ENCODE data around the gene SH3BP5. TPM values are rescaled to one million over a fixed set of nuclear protein-coding genes. Genes with fewer than 3 reads are reported as not detected.

Gene SH3BP5
- total and polyA plus RNA-seq, 3 donors from 2014 or later, result 86.7 to 126 (median 102) TPM

DNA sequence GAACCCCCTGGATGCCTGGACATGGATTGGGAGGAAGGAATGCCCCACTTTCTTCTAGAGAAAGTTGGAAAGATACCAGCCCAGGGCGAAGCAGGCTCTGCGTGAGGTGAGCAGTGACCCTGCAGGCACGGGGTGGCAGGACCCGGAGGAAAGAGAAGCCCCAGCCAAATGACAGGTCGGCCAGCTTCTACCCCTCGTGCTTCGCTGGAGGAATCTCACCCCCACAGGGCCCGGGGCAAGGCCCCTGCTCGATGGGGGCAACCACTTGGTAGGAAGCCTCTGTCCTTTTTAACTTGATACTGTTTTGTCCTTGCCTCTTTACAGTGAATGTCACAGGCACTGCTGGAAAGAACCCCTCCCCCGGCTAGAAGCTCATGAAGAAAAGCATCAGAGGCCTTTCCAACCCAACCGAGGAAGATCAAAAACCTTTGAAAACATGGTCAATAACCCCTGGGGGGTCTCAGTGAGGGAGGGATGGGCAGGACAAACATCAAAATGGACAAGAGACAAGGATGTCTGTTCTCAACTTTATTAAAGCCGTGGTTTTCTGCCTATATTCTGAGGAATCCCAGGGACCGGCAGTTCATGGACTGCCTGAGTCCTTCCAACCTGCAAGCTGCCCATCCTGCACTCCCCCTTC is 54.4 kb downstream of the SH3BP5 start:
- WGBS, 2 donors, result 46 to 68% methylated on average over 12 to 13 of the region's 13 CpGs

DNA sequence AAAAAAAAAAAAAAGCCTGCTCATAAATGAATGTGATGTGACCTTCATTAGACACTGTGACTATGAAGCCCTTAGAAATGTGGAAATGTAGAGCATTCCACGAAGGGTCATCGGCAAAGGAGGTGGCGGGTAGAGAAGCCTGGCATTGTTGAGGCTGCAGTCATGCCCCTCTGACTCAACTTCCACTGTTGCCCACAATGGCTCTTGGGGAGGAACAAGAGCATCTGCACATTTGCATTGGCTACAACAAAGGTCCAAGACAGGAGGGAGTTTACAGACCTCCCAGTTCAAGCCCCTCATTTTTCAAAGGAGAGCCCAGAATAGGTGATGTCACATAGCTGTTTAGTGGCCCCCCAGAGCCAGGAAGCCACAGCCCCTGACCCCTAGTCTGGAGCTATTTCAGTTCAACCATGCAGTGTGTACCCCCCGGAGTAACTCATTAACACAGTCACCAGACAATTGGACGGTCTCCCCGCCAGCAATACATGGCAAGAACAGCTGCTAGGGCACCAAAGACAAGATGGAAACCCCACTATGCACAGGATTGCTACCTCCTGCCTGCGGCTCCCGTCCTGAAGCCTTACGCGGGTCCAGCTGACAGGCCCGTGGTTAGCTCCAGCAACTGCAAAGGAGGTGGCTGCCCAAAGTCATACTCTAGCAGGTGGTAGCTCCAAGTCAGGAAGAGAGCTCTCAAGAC is 56.2 kb downstream of the SH3BP5 start:
- Histone ChIP-seq H3K9me3 (no peaks in the 10 kb centered on the region), H3K36me3 (ENCODE audit: low read depth, missing control alignments) (no peaks in the 10 kb centered on the region), H3K27me3 (no peaks in the 10 kb centered on the region), H3K27ac (peak overlapping the region; percentile 22 to 23), H3K4me3 (no peak overlapping the region), H3K4me1 (peaks cover 36% of the 10 kb centered on the region)
- TF ChIP-seq, protein P1, sequence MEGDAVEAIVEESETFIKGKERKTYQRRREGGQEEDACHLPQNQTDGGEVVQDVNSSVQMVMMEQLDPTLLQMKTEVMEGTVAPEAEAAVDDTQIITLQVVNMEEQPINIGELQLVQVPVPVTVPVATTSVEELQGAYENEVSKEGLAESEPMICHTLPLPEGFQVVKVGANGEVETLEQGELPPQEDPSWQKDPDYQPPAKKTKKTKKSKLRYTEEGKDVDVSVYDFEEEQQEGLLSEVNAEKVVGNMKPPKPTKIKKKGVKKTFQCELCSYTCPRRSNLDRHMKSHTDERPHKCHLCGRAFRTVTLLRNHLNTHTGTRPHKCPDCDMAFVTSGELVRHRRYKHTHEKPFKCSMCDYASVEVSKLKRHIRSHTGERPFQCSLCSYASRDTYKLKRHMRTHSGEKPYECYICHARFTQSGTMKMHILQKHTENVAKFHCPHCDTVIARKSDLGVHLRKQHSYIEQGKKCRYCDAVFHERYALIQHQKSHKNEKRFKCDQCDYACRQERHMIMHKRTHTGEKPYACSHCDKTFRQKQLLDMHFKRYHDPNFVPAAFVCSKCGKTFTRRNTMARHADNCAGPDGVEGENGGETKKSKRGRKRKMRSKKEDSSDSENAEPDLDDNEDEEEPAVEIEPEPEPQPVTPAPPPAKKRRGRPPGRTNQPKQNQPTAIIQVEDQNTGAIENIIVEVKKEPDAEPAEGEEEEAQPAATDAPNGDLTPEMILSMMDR (IDR thresholded peaks at IDR 0.05), result no peak
- no peak for TF ChIP-seq POLR2A (IDR thresholded peaks at IDR 0.05)
- WGBS, 2 donors, result 89 to 93% methylated on average over 11 of the region's 11 CpGs
- no peak for DNase-seq
- intact Hi-C loops (cut with DNase I; ENCODE audit: low total_unique reads), result no loop called here

More for the DNA sequence above, 54.4 kb downstream of the SH3BP5 start:
- Histone ChIP-seq H3K36me3 (ENCODE audit: low read depth, missing control alignments) (no peaks in the 10 kb centered on the region), H3K27ac (peak overlapping the region; percentile 60), H3K9me3 (no peaks in the 10 kb centered on the region), H3K4me3 (no peak overlapping the region), H3K27me3 (no peaks in the 10 kb centered on the region), H3K4me1 (peaks cover 42% of the 10 kb centered on the region)
- intact Hi-C loops (cut with DNase I; ENCODE audit: low total_unique reads), result no loop called here
- DNase-seq, result no peak
- TF ChIP-seq, protein P1 (IDR thresholded peaks at IDR 0.05), result no peak
- TF ChIP-seq POLR2A (IDR thresholded peaks at IDR 0.05), result no peak

DNA sequence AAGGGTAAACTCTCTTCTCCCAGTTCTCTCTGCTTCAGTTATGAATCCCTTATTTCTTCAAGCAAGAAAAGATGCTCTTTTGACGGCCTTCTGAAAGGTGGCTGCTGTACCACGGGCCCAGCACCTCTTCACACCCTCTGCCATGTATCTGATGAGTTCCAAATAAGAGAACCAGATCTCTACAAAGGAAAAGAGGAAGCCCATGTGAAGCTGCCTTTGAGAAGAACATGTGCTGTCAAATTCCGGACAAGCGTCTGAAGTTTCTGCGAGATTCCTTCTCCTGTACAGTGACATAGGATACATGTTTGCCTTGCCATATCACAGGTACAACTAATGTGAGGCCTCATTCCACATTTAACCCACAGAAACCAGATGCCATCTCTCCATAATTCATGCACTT is 59.2 kb downstream of the SH3BP5 start:
- Histone ChIP-seq H3K36me3 (ENCODE audit: low read depth, missing control alignments) (no peaks in the 10 kb centered on the region), H3K4me3 (no peak overlapping the region), H3K27me3 (no peaks in the 10 kb centered on the region), H3K27ac (peak overlapping the region in 1 of 2 donors; percentile 33), H3K4me1 (peaks cover 24% of the 10 kb centered on the region), H3K9me3 (no peaks in the 10 kb centered on the region)
- 79 to 83% methylated on average over 5 of the region's 5 CpGs for WGBS, 2 donors
- TF ChIP-seq, protein P1 (IDR thresholded peaks at IDR 0.05), result no peak
- no peak for TF ChIP-seq POLR2A (IDR thresholded peaks at IDR 0.05)
- no peak for DNase-seq
- intact Hi-C loops (cut with DNase I; ENCODE audit: low total_unique reads), result no loop called here

DNA sequence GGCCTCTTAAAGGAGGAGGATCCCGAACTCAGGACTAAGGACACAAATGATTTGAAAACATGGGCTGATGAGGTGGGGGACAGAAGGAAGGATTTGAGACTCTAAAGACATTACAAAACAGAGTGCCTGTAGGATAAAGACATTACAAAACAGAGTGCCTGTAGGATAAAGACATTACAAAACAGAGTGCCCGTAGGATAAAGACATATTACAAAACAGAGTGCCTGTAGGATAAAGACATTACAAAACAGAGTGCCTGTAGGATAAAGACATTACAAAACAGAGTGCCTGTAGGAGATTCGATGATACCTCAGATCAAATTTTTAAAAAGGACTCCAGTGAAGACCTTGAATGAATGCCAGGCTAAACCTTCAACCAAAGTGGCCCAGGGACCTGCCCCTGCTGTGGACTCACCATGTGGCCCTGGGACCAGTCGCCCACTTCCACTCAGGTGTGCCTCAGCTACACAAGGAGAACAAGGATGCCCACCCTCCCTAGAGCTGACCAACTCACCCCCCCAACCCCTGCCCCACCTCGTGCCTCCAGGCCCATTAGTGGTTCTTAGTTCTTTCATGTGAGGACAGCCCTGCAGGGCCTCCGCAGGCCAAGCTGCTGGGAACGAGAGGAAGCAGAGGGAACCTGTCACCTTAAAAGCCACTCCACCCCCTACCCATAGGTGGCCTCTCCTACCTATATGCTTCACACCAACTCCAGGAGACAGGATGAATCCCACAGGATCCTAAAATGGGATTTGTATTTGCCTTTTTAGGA is 59.8 kb downstream of the SH3BP5 start:
- no peaks in the 10 kb centered on the region for H3K27me3 ChIP-seq
- H3K4me1 ChIP-seq, result peaks cover 25% of the 10 kb centered on the region
- H3K9me3 ChIP-seq, result no peaks in the 10 kb centered on the region
- H3K4me3 ChIP-seq, result no peak overlapping the region
- no peaks in the 10 kb centered on the region for H3K36me3 ChIP-seq (ENCODE audit: low read depth, missing control alignments)
- peak overlapping the region in 1 of 2 donors; percentile 62 for H3K27ac ChIP-seq
- TF ChIP-seq, protein P1 (IDR thresholded peaks at IDR 0.05), result no peak
- TF ChIP-seq POLR2A (IDR thresholded peaks at IDR 0.05), result no peak
- peak; percentile 13 for DNase-seq
- intact Hi-C loops (cut with DNase I; ENCODE audit: low total_unique reads), result no loop called here
- 63 to 71% methylated on average over 6 to 7 of the region's 7 CpGs for WGBS, 2 donors
